Loucy (cell line): ENCODE results near the gene RREB1.

Experiments
- CTCF ChIP-seq: fragments of 200-600 bp; sonication (generic); conservative IDR thresholded peaks from 2 replicates; pipeline ENCODE4 v1.5.1; 2014; ENCODE audit warnings: mild to moderate bottlenecking, antibody characterized with exemption, low read length
- EZH2phosphoT487 ChIP-seq: fragments of 200-600 bp; IDR thresholded peaks from 2 replicates; pipeline ENCODE4 v1.6.1; 2018; ENCODE audit warnings: antibody characterized with exemption, mild to moderate bottlenecking, moderate library complexity, borderline replicate concordance

GRCh38 chr6:7172649-7173048 lies 64.9 kb downstream of the RREB1 start:
- no peak for TF ChIP-seq CTCF
- TF ChIP-seq EZH2phosphoT487 = no peak
